ENCODE measurements around the gene NEU4. TPM values are rescaled to one million over a fixed set of nuclear protein-coding genes. Genes with fewer than 3 reads are reported as not detected.

Gene NEU4
- total and polyA plus RNA-seq, 2 of the 4 experiments (the other 2 are of a cell fraction): not detected

DNA sequence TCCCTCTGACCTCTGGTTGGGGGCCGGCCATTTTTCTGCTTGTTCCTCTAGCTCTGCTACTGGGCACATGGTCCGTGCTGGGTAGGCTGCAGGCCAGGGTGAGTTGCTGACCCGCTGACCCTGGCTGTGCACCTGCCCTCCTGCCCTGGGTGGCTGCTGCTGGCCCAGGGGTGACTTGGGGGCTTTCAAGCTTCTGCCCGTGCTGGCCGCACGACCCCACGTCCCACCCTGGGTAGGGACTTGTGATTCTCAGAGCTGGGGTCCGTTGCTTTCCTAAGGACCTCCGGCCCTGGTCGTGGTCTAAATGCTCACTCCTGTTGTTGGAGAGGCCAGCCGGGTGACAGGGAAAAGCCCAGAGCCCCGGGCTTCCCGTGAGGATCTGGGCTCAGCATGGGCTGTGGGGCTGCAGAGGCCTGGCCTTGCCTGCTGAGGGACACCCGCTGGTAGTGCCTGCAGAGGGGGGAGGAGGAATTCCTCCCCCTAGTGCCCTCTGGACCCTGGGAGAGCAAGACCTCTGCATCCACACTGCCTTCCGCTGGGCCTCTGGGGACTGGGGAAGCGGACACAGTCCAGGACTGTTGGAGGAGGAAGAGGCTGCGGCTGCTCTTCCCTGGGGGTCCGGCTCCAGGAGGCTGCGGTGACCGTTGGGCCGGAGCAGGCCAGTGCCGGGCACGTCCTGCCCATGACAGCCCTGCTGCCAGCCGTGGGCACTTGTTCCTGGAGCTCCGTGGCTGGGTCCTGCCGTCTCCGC, 38.6 kb upstream of the NEU4 start:
- Histone ChIP-seq H4K20me1 (ENCODE audit: insufficient read depth, low read length) (no peaks in the 10 kb centered on the region; the same call in 1 of the 2 replicates), H3K4me2 (ENCODE audit: low read depth, low read length) (no peak overlapping the region), H3K36me3 (ENCODE audit: control insufficient read depth, insufficient read depth, low read length) (peaks cover 3% of the 10 kb centered on the region; the same call in 1 of the 2 replicates), H3K18ac (ENCODE audit: low read depth, low read length) (no peak overlapping the region), H2AK5ac (ENCODE audit: low read depth, low read length) (no peak overlapping the region), H3K4me3 (ENCODE audit: insufficient read depth, low read depth, low read length) (no peak overlapping the region), H3K27ac (ENCODE audit: insufficient read depth, low read length) (no peak overlapping the region), H2AK9ac (replicated peaks; ENCODE audit: low read depth, low read length, poor library complexity) (no peak overlapping the region), H2BK5ac (ENCODE audit: low read depth, low read length, poor library complexity, severe bottlenecking) (no peak overlapping the region), H3K4me1 (ENCODE audit: control insufficient read depth, insufficient read depth, low read length) (peaks cover 12% of the 10 kb centered on the region), H3K9me1 (ENCODE audit: insufficient read depth, low read length) (no peaks in the 10 kb centered on the region), H2BK15ac (ENCODE audit: low read depth, low read length) (no peak overlapping the region), H3K14ac (replicated peaks; ENCODE audit: low read depth, low read length) (no peak overlapping the region), H4K8ac (ENCODE audit: low read depth in 2 of 2, low read length in 2 of 2) (no peak overlapping the region), H3K9me3 (ENCODE audit: control insufficient read depth, insufficient read depth, low read length) (no peaks in the 10 kb centered on the region), H4K91ac (ENCODE audit: insufficient read depth, low read depth, low read length) (no peak overlapping the region), H2BK120ac (ENCODE audit: low read depth, low read length) (no peak overlapping the region), H2AFZ (replicated peaks; ENCODE audit: low read length, poor library complexity) (no peak overlapping the region), H3K9ac (ENCODE audit: low read depth, low read length) (no peak overlapping the region), H3K27me3 (ENCODE audit: control insufficient read depth, insufficient read depth, low read length) (no peaks in the 10 kb centered on the region), H2BK20ac (ENCODE audit: low read depth, low read length) (no peak overlapping the region), H3K23ac (ENCODE audit: low read depth, low read length) (no peak overlapping the region), H3K56ac (ENCODE audit: extremely low read depth, insufficient read depth, low read length) (no peak overlapping the region), H3K4ac (ENCODE audit: low read depth, low read length) (no peak overlapping the region), H4K5ac (ENCODE audit: low read depth, low read length) (no peak overlapping the region), H3K79me1 (ENCODE audit: low read depth in 1 of 2, low read length in 2 of 2) (no peaks in the 10 kb centered on the region)
- 75% methylated on average over 6 of the region's 27 CpGs; no CpG with 5 or more reads in 1 of the 2 experiments for WGBS, 2 experiments (ENCODE audit: extremely low coverage in 2 of 2, insufficient read length in 1 of 2)
- CTCF ChIA-PET: no interaction called here
- intact Hi-C loops (cut with micrococcal nuclease) (no loop called here), in situ Hi-C loops (cut with MboI; ENCODE audit: low sequenced_read_pairs) (no loop called here), dilution Hi-C loops (cut with HindIII; ENCODE audit: low sequenced_read_pairs, unreplicated experiment) (no loop called here)
- ATAC-seq (ENCODE audit: low read depth) (no peak), DNase-seq (no peak)
- POLR2A ChIA-PET (ENCODE audit: unreplicated experiment): no interaction called here
- BruUV-seq (replicated peaks): no TSS peak
- TF ChIP-seq, protein P1, sequence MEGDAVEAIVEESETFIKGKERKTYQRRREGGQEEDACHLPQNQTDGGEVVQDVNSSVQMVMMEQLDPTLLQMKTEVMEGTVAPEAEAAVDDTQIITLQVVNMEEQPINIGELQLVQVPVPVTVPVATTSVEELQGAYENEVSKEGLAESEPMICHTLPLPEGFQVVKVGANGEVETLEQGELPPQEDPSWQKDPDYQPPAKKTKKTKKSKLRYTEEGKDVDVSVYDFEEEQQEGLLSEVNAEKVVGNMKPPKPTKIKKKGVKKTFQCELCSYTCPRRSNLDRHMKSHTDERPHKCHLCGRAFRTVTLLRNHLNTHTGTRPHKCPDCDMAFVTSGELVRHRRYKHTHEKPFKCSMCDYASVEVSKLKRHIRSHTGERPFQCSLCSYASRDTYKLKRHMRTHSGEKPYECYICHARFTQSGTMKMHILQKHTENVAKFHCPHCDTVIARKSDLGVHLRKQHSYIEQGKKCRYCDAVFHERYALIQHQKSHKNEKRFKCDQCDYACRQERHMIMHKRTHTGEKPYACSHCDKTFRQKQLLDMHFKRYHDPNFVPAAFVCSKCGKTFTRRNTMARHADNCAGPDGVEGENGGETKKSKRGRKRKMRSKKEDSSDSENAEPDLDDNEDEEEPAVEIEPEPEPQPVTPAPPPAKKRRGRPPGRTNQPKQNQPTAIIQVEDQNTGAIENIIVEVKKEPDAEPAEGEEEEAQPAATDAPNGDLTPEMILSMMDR (conservative IDR thresholded peaks at IDR 0.05; ENCODE audit: low read depth, low read length): no peak
- TF ChIP-seq POLR2A (IDR thresholded peaks at IDR 0.05; ENCODE audit: low read depth, low read length) (no peak), BHLHE40 (IDR thresholded peaks at IDR 0.05; ENCODE audit: low read depth, low read length) (no peak), MAZ (IDR thresholded peaks at IDR 0.05; ENCODE audit: borderline replicate concordance, low read depth, low read length) (no peak), MXI1 (IDR thresholded peaks at IDR 0.05; ENCODE audit: borderline replicate concordance, low read depth, low read length) (no peak), RCOR1 (IDR thresholded peaks at IDR 0.05; ENCODE audit: insufficient replicate concordance, low read length) (no peak), NFE2L2 (IDR thresholded peaks at IDR 0.05; ENCODE audit: low read depth, low read length) (no peak), RFX5 (IDR thresholded peaks at IDR 0.05; ENCODE audit: low read depth, low read length) (no peak), SMC3 (IDR thresholded peaks at IDR 0.05; ENCODE audit: low read depth, low read length) (no peak), CHD1 (IDR thresholded peaks at IDR 0.05; ENCODE audit: low read depth, low read length) (no peak), RAD21 (IDR thresholded peaks at IDR 0.05; ENCODE audit: low read length) (no peak), MAFK (IDR thresholded peaks at IDR 0.05; ENCODE audit: low read depth, low read length) (no peak), FOS (IDR thresholded peaks at IDR 0.05; ENCODE audit: low read depth, low read length) (no peak), CEBPB (IDR thresholded peaks at IDR 0.05; ENCODE audit: low read depth, low read length) (no peak)
- TF ChIP-seq, protein P2, sequence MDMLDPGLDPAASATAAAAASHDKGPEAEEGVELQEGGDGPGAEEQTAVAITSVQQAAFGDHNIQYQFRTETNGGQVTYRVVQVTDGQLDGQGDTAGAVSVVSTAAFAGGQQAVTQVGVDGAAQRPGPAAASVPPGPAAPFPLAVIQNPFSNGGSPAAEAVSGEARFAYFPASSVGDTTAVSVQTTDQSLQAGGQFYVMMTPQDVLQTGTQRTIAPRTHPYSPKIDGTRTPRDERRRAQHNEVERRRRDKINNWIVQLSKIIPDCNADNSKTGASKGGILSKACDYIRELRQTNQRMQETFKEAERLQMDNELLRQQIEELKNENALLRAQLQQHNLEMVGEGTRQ (IDR thresholded peaks at IDR 0.05; ENCODE audit: low read depth, low read length): no peak
- TF ChIP-seq, protein P3, sequence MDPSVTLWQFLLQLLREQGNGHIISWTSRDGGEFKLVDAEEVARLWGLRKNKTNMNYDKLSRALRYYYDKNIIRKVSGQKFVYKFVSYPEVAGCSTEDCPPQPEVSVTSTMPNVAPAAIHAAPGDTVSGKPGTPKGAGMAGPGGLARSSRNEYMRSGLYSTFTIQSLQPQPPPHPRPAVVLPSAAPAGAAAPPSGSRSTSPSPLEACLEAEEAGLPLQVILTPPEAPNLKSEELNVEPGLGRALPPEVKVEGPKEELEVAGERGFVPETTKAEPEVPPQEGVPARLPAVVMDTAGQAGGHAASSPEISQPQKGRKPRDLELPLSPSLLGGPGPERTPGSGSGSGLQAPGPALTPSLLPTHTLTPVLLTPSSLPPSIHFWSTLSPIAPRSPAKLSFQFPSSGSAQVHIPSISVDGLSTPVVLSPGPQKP (IDR thresholded peaks at IDR 0.05; ENCODE audit: borderline replicate concordance, low read depth, low read length): no peak
